Breast epithelium (tissue), 4 donors: ENCODE measurements around the gene NPBWR2. TPM values are rescaled to one million over a fixed set of nuclear protein-coding genes. Genes with fewer than 3 reads are reported as not detected.

ENCODE experiments used
- DNase-seq, 2 donors: peaks; one replicate each; pipeline ENCODE4 v3.0.0-alpha.2; 2019; ENCODE audit warnings: low spot score in 2 of 2
- H3K27ac ChIP-seq, 2 donors: fragments of 200-600 bp; sonication (generic) in 1 of 2; one replicate each; pipeline ENCODE4 v1.5.1; 2016 to 2019; ENCODE audit warnings: mild to moderate bottlenecking in 1 of 2
- H3K27me3 ChIP-seq, 2 donors: fragments of 200-600 bp; sonication (generic) in 1 of 2; one replicate each; pipeline versions ENCODE4 v1.5.1 to v1.6.0; 2017 to 2019; ENCODE audit warnings: control low read depth in 1 of 2, mild to moderate bottlenecking in 1 of 2
- H3K36me3 ChIP-seq: fragments of 200-600 bp; one replicate; pipeline ENCODE4 v1.5.1; 2019
- H3K4me1 ChIP-seq, 2 donors: fragments of 200-600 bp; sonication (generic); one replicate each; pipeline ENCODE4 v1.5.1; 2016 to 2019; ENCODE audit warnings: control low read depth in 1 of 2
- H3K4me3 ChIP-seq, 3 donors: fragments of 200-600 bp; sonication (generic); 1 replicate in 2 of 3; 2 replicates in 1 of 3; pipeline ENCODE4 v1.5.1; 2016 to 2019; ENCODE audit warnings: mild to moderate bottlenecking in 3 of 3, moderate library complexity in 2 of 3
- H3K9me3 ChIP-seq, 2 donors: fragments of 200-600 bp; sonication (generic) in 1 of 2; one replicate each; pipeline ENCODE4 v1.5.1; 2016 to 2019; ENCODE audit warnings: control low read depth in 1 of 2
- CTCF ChIP-seq, 3 donors: fragments of 450-650 bp; IDR thresholded peaks; one replicate each; pipeline ENCODE4 v1.5.1; 2016 to 2017; ENCODE audit warnings: antibody characterized with exemption in 3 of 3, mild to moderate bottlenecking in 3 of 3, moderate library complexity in 3 of 3
- POLR2A ChIP-seq: fragments of 450-650 bp; IDR thresholded peaks from one replicate; pipeline ENCODE4 v1.6.1; 2016; ENCODE audit warnings: antibody characterized with exemption, mild to moderate bottlenecking, moderate library complexity
- POLR2AphosphoS5 ChIP-seq, 3 donors: sonication (generic); formaldehyde crosslinking; IDR thresholded peaks; one replicate each; pipeline ENCODE4 v1.6.1; 2017; ENCODE audit warnings: antibody characterized with exemption in 3 of 3
- intact Hi-C: fragments of 100-400 bp; cut with DNase I; formaldehyde crosslinking; loops from one replicate; pipeline ENCODE4 v1.15.1; 2023; ENCODE audit warnings: low total_unique reads
- total RNA-seq, 3 donors: library from RNA; depleted of rRNA; stranded (reverse); fragments of >200 nt; gene quantifications; one replicate each; pipeline ENCODE4 v1.1.0, GENCODE V29; 2016

The NPBWR2 gene
- not detected for total RNA-seq

DNA sequence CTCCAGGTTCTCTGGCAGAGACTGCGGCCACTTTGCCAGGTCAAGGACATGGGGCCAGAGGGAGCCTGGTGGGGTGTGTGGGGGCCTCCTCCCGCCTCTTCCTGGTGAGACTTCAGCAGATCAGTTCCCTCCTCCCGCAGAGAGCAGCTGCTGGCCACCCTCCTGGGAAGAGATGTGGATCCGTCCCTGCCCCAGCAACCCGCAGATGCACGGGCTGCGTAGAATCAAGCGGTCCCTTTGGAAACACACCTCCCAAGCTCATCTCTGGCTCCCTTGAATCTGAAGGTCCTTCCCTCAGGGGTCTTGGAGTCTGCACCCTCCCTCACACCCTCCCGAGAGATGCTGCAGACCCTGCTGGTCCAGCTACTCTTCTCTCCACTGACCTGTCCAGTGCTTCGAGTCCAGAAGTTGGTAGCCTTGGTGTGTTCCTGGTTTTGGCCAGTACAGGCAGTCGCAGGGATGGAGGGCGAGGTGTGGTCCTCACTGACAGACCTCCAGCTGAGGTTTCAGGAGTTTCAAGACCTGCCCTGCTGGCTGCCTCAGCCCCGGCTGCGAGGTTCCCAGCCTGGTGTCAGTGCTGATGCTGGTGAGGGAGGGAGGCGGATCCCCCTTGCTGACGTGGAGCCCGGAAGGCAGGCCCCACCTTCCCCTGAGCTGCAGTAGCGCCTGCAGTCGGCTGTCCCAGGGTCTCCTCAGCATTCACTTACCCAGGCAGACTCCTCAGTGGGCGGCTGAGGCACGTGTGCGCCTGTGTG, at the start of gene NPBWR2:
Gene NPBWR2, minus strand, starts transcription at position 585 of the 755 bp plus-strand sequence. CDS start 734 bp downstream, outside the sequence.
- Histone ChIP-seq H3K4me3 (no peak within 1 kb of the TSS), H3K9me3 (no peaks in the 10 kb centered on the region), H3K4me1 (no peaks in the 10 kb centered on the region), H3K27ac (no peak within 1 kb of the TSS), H3K36me3 (no peaks in the 10 kb centered on the region), H3K27me3 (peaks cover 1 to 23% of the 10 kb centered on the region in 2 donors)
- TF ChIP-seq POLR2A, result no peak
- TF ChIP-seq POLR2AphosphoS5 (IDR thresholded peaks at IDR 0.05), result no peak
- TF ChIP-seq CTCF (IDR thresholded peaks at IDR 0.05), result no peak
- intact Hi-C loops, result no loop called here
- no peak for DNase-seq

- intact Hi-C loops, result no loop called here
- TF ChIP-seq CTCF (IDR thresholded peaks at IDR 0.05) (no peak), POLR2AphosphoS5 (IDR thresholded peaks at IDR 0.05) (no peak), POLR2A (no peak)
- H3K36me3 ChIP-seq, result no peaks in the 10 kb centered on the region
- no peaks in the 10 kb centered on the region for H3K9me3 ChIP-seq
- H3K4me1 ChIP-seq, result no peaks in the 10 kb centered on the region
- DNase-seq, result no peak
- no peak overlapping the region for H3K27ac ChIP-seq
- H3K27me3 ChIP-seq, result peaks cover 2 to 65% of the 10 kb centered on the region in 2 donors
- H3K4me3 ChIP-seq, result no peak overlapping the region
These were observed 48.9 kb upstream of the NPBWR2 start for GRCh38 chr20:64156136-64156885.

- Histone ChIP-seq H3K4me3 (no peak overlapping the region), H3K9me3 (no peaks in the 10 kb centered on the region), H3K36me3 (no peaks in the 10 kb centered on the region), H3K27ac (no peak overlapping the region), H3K27me3 (peaks cover under 1 to 57% of the 10 kb centered on the region in 2 donors), H3K4me1 (no peaks in the 10 kb centered on the region)
- intact Hi-C loops, result no loop called here
- no peak for DNase-seq
- TF ChIP-seq POLR2AphosphoS5 (IDR thresholded peaks at IDR 0.05) (no peak), CTCF (IDR thresholded peaks at IDR 0.05) (no peak), POLR2A (no peak)
These were observed 48.1 kb upstream of the NPBWR2 start for GRCh38 chr20:64155258-64156135.

GRCh38 chr20:64154590-64155257, 47.4 kb upstream of the NPBWR2 start:
- H3K9me3 ChIP-seq, result no peaks in the 10 kb centered on the region
- H3K4me3 ChIP-seq, result no peak overlapping the region
- no peaks in the 10 kb centered on the region for H3K4me1 ChIP-seq
- no peak overlapping the region for H3K27ac ChIP-seq
- no peak for DNase-seq
- intact Hi-C loops, result no loop called here
- peaks cover 0 to 49% of the 10 kb centered on the region in 2 donors for H3K27me3 ChIP-seq
- TF ChIP-seq POLR2A, result no peak
- TF ChIP-seq CTCF (IDR thresholded peaks at IDR 0.05), result no peak
- no peak for TF ChIP-seq POLR2AphosphoS5 (IDR thresholded peaks at IDR 0.05)
- H3K36me3 ChIP-seq, result no peaks in the 10 kb centered on the region
